Measurements from ENCODE around the gene TTC9B.

DNA sequence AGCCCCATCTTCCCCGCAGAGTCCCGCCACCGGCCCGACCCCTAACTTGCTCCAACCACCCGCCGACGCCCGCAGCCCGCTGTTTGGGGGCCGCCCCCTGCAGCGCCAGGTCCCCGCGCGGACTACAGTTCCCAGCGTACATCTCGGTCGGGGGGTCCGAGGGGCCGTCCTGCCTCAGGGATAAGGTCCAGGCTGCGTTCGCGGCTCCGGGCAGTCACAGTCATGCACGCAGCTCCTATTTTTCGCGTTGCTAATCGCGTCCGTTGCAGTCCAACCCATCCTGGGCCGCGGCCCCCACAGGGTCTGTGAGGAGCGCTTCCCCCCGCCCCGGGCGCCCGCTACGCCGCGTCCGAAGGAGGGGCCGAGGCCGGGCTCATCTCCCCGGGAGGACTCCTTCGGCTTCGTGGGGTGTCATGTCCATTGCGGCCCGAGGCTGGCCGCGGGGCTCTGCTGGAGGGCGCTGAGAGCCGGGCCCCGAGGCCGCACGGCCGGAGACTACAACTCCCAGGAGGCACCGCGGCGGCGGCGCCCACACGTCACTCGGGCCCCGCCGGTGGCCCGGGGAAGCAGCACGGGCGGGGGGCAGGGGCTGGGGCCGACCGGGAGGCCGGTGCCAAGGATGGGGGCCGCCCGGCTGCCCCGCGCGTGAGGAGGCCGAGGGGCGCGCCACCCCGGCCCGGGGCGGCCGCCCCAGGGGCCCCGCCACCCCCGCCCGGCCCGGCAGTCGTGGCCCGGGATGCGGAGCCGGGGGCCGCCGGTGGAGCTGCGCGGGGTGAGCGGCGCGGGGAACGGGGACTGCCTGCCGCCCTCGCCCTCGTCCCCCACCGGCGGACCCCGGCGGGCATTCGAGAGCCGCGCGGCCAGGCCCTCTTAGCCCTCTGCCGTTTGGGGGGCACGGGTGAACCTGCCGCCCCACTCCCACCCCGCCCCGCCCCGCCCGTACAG is 27.0 kb downstream of the TTC9B start, which contains the start of gene MAP3K10:
- TF ChIP-seq EZH2 (IDR thresholded peaks at IDR 0.05) (no peak), POLR2AphosphoS5 (IDR thresholded peaks at IDR 0.05; ENCODE audit: borderline replicate concordance, low read depth, low read length) (peak; percentile 11; the same call in 1 of the 2 replicates)

Data from SK-N-MC (cell line).